NCI-H748 (cell line): ENCODE results near the gene AVPR2.

Experiments
- DNase-seq: peaks from one replicate; lab custom pipeline; 2025; ENCODE audit not compliant: unreplicated experiment; lab: John Stamatoyannopoulos, UW

Gene AVPR2

DNA sequence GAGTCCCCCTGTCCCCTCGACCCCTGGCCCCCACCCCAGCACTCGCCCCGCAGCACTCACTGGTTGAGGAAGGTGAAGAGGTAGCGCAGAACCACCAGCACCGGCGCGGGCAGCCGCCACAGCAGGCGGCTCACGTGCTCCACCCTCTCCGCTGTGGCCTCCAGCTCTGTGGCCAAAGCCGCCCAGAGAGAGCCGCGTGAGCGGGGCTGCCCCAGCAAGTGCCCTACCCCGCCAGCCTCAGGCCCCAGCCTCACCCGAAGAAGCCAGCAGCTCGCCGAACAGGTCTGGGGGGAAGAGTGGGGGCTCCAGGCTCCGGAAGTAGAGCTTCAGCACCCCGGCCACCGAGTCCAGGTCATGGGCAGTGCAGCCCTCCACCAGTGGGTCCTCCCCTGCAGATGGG, 6.0 kb downstream of the AVPR2 start:
- DNase-seq: no peak

GRCh38 chrX:153911798-153912197, 7.3 kb downstream of the AVPR2 start:
- no peak for DNase-seq

DNA sequence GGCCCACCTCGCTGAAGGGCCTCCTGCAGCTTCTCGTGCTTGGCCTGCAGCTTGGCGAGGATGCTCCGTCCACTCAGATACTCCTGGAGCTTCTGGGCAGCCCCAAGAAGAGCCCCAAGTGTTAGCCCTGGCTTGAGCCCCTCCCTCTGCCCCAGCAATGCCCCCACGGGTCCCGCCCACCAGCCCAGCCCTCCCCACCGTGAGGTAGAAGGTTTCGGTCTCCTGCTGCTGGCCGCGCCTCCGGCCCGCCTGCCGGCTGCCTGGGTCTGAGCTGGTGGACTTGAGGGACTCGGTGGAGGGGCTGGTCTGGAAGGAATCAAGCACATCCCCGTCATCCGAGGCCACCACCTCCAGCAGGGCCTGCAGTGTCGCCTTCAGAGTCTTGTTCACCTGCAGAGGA, 8.7 kb downstream of the AVPR2 start:
- no peak for DNase-seq

GRCh38 chrX:153913701-153914100, 9.2 kb downstream of the AVPR2 start:
- DNase-seq: no peak

DNA sequence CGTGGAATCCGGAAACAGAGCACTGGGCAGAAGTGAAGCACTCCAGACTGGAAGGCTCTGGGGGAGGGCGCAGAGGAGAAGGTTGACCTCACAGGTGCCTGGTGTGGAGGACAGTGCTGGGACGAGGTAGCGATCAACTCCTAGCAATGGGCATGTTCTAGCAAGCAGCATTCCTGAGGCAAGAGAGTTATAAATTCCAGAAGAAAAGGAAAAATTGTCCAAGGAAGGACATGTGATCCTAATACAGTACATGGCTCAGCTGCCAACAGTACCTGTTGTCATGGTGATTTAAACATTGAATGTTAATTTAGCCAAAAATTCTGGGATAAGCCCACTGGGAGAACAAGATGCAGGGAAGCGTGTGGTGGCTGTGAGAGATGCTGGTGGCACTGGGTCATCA, 13.4 kb downstream of the AVPR2 start:
- no peak for DNase-seq

- DNase-seq: no peak
These were observed 14.8 kb downstream of the AVPR2 start for GRCh38 chrX:153919281-153919680.

GRCh38 chrX:153920546-153920945, 16.1 kb downstream of the AVPR2 start:
- DNase-seq: no peak

DNA sequence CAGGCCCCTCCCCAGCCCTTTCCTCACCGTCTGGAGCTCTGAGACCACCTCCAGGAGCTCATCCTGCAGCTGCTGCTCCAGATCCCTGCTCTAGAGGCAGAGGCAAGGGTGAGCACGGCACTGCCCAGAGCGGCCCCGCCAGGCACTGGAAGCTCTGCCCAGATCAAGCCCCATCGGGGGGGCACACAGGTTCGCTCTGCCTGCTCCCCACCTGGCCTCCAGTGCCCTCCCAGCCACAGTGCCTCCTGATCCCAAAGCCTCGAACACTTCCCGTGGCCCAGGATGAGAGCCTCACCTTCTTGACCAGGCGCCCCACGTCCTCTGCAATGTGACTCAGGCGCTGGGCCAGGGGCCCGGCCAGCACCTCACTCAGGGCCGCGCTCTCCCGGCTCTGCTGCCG, 16.6 kb downstream of the AVPR2 start:
- no peak for DNase-seq

DNA sequence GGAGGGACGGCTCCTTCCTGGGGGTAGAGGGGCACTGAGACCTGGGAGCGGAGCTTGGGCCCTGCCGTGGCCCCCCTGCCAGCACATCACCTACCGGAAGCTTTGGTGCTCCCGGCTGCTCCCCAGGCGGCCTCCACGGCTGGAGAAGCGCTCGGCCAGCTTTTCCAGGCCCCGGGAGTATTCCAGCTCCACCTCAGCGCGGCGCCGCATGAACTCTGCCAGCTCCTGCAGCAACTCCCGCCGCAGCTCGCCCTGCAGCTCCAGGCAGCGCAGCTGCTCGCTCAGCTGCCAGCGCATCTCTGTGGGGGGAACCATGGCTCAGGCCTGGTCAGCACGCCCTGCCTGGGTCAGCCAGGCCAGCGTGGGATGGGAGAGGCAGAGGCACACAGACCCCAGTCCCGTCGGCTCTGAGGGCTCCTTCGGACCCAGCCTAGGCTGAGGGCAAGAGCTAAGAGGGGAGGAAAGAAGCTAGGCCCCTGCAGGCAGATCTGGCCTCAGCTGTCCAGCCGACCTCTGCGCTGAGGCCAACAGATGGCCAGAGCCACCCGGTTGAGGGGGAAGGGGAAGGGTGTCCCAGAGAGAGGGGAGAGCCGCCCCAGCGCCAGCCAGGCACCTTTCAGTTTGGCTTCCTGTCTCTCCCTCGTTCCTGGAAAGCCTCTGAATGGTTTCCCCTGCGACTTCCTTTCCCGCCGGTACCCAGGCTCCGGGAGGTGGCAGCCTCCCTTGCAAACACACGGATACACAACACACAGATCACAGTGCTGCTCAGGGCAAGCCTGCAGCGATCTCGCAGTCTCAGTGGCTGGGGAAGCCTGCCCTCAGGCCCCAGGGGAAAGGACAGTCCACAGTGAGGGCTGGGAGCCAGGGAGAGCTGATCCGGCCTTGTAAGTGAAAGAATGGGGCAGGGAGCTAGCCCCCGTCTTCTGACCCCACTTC, 17.3 kb downstream of the AVPR2 start:
- no peak for DNase-seq

DNA sequence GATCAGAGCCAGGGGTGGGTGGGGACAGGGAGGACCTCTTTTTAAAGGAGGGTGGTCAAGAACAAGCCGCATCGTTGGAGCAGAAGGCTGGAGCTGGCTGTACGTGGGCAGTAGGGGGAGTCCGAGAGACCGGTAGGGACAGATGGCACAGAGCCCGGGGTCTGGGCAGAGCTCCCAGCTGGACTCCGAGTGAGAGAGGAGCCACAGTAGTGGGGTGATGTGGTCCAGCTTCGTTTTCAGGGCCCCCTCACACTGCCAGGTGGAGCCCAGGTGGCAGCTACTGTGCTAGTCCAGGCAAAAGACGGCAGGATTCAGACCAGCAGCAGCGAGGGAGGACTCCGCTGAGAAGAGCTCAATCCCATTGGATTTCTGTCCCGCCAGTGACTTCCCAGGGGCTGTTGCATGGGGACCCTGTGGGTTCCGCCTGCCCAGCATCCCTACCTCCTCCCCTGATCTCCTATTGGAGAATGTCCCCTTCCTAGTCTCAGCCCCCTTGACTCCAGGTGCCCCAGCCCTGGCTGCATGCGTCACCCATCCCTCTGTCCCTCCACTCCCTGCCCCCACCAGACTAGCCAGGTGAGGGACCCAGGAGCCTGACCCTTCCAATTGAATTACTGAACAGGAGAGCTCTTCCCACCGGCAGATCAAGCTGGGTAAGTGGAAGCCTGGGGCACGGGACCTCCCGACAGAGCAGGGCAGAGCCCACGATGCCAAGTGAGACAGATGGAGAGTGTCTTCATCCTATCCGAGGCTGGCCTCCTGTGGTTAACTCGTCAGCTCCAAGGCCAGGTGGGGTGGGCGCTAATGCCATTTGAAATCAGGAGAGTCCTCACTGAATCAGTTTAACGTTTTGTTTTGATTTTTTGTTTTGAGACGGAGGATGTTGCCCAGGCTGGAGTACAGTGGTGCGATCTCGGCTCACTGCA, 18.7 kb downstream of the AVPR2 start:
- peak; percentile 57 for DNase-seq

- DNase-seq: peak; percentile 40
These were observed 19.8 kb downstream of the AVPR2 start for GRCh38 chrX:153924149-153924861.

DNA sequence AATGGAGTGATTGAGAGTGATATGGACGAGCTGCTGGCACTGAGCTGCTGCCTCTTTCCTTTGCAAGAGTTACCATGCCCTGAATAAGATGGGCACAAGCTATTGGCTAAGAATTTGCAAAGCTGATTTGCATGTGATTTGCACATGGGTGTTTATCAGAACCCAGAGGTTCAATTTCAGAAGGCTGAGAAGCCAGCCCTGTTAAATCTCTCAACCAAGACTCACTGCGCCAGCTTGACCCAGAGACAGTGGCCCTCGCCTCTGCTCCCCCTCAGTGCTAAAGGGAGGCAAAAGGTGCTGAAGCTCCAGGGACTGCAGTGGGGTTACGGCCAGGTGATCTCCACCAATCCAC, 20.9 kb downstream of the AVPR2 start:
- DNase-seq: no peak

GRCh38 chrX:153925739-153926551, 21.5 kb downstream of the AVPR2 start, which contains the start of gene ARHGAP4:
Gene ARHGAP4, minus strand, starts transcription at chrX:153926264. Its CDS starts 62 bp downstream, at chrX:153926202.
- no peak for DNase-seq

DNA sequence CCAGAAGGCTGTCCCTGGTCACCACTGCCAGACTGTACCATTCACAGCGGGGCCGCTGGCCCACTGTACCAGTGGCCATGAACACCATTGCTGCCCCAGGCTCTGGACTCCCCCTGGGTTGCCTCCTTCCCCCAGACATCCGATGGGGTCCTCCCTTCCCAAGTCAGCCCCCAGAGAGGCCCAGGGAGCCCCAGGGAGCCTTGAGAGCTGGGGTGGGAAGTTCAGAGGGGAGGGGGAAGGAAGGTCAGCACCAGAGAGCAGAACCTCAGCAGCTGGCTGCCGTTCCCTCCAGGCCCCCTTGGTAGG, 22.0 kb downstream of the AVPR2 start:
- DNase-seq: no peak

DNA sequence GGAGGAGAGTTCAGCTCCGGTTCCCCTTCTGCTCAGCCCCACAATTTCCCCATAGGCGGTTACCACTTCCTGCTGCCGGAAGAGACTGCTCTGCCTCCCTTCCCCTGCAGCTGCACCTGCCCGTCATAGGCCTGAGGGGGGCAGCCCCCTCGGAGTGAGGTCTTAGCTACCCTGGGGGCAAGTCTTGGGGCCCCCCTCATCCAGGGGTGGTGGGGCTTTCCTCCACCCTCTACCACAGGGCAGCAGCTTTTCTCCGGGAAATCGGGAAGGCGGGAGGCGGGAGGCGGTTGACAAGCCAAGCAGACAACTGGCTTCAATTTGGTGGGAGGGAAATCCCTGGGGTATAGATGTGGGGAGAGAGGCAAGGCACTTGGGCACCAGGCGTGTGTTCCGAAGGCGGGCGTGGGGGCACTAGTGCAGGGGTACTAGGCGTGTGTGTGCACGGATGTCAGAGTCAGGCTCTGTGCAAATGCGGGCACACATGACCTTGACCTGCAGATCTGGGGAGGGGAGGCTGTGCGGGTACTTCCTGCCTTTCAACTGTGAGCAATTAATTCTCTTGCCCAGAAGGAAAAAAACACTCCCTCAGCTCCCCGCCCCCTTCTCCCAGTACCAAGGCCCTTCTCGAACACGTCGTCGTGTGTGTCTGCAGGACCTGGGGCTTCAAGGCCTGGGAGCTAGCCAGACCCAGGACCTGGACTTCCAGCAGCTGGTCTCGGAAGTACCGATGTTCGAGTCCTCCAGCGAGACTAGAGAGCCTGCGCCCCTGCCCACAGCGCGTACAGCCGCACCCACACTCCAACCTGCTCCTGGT, 22.6 kb downstream of the AVPR2 start:
- DNase-seq: peak; percentile 69

DNA sequence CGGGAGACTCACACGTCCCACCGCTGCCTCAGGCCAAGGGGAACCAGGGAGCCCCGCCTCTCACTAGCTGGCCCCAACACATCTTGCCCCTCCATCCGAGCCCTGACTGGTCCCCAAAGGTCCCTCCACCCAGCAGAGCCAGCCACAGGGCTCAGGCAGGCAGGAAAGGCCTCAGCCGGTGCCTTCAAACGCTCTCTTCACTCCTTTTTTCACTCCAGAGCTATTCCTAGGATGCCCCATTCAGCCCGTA, 23.1 kb downstream of the AVPR2 start:
- no peak for DNase-seq

DNA sequence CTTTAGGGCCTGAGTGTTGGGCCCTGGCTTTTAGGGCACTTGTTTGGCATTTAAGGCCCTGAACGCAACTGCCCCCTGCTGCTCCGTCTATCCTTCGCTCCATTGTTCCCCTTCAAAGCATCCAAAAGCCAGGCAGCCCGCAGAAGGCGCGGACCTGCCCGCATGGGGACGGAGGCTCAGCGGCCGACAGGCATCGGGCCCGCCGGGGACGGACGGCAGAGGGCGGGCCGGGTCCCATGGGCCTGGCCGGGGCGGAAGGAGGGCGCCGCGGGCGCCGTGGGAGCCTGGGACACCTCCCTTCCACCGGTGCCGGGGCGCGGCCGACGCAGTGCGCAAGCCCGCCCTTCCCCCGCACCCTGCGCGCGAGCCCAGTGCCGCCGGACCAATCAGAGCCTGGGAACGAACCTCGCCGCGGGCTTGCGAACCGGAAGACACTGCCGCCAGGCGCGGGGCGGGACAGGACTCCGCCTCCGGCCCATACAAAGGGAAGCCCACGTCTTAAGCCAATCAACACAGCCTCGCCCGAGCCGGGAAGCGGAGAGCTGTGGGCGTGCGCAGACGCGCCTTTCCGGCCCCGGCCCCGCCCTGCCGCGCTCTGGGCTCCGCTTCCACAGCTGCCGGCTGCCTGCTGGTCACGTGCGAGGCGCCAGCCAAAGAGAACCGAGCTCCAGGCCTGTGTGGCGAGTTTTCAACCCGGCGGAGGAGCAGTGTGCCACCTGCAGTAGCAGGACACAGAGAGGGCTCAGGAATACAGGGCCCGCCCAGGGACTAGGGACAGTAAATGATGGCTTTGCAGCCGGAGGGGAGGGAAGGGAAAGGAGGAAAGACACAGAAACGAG, 23.7 kb downstream of the AVPR2 start:
- DNase-seq: peak; percentile 98

- no peak for DNase-seq
These were observed 24.4 kb downstream of the AVPR2 start for GRCh38 chrX:153928846-153929245.

DNA sequence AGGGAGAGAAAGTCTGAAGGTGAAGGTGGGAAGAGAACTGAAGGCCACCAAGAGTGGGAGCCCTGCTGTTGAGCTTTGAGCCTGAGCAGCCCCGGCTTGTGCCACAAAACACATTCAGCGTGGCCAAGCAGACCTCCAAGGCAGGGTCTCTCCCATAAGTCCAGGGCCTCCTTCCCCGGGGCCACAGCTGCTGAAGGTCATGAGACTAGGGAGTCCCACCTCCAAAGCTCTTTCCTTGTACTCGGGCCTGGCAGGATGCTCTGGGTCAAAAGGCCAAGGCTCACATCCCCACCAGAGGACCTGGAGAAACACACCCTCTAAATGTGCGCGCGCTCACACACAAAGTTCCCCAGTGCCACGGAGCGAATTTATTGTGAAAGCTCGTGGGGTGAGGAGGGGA, 25.1 kb downstream of the AVPR2 start:
- DNase-seq: no peak
